HepG2 (cell line): ENCODE measurements around the gene QRICH2. TPM values are rescaled to one million over a fixed set of nuclear protein-coding genes. Genes with fewer than 3 reads are reported as not detected.

Experiments used
- ARHGAP35 ChIP-seq: sonication (generic); formaldehyde crosslinking; IDR thresholded peaks from 2 replicates; pipeline ENCODE4 v1.9.0; 2022; ENCODE audit warnings: mild to moderate bottlenecking, inconsistent platforms, moderate library complexity, missing genetic modification reagents, borderline replicate concordance
- ASH2L ChIP-seq: fragments of 300-600, 200-600 bp; sonication (generic); IDR thresholded peaks from 2 replicates; pipeline ENCODE4 v1.7.0; 2017; ENCODE audit warnings: low read depth, mild to moderate bottlenecking, moderate library complexity, mixed read lengths, low read length; ENCODE audit not compliant: insufficient read length
- DPF2 ChIP-seq: sonication (generic); formaldehyde crosslinking; IDR thresholded peaks from 2 replicates; pipeline ENCODE4 v1.4.0; 2020; ENCODE audit warnings: mild to moderate bottlenecking, low read depth, missing genetic modification reagents, borderline replicate concordance
- HDAC2 ChIP-seq: sonication (generic); formaldehyde crosslinking; IDR thresholded peaks from 2 replicates; pipeline ENCODE4 v1.4.0; 2020; ENCODE audit warnings: missing genetic modification reagents
- JDP2 ChIP-seq: sonication (generic); formaldehyde crosslinking; IDR thresholded peaks from 2 replicates; pipeline ENCODE4 v1.8.1; 2022; ENCODE audit warnings: missing genetic modification reagents, borderline replicate concordance
- KDM6A ChIP-seq: IDR thresholded peaks from 2 replicates; pipeline ENCODE4 v1.6.1; 2016; ENCODE audit warnings: low read depth
- PITX1 ChIP-seq: sonication (generic); formaldehyde crosslinking; IDR thresholded peaks from 2 replicates; pipeline ENCODE4 v1.5.1; 2020; ENCODE audit warnings: mild to moderate bottlenecking, missing genetic modification reagents
- SP1 ChIP-seq, 2 experiments: fragments of 450-650 bp in 1 of 2; sonication (generic) in 1 of 2; formaldehyde crosslinking in 1 of 2; IDR thresholded peaks; 2 replicates each; pipeline versions ENCODE4 v1.4.0 to v1.6.1; 2016 to 2020; ENCODE audit warnings: missing genetic modification reagents in 1 of 2
- SYNCRIP ChIP-seq: fragments of 200-400 bp; formaldehyde crosslinking; IDR thresholded peaks from 2 replicates; pipeline ENCODE4 v1.6.1; 2018; ENCODE audit warnings: mild to moderate bottlenecking, low read depth, low read length; ENCODE audit not compliant: insufficient read depth
- WIZ ChIP-seq: sonication (generic); formaldehyde crosslinking; IDR thresholded peaks from 2 replicates; pipeline ENCODE4 v1.5.1; 2020; ENCODE audit warnings: mild to moderate bottlenecking, missing genetic modification reagents
- ZFP1 ChIP-seq: IDR thresholded peaks from 2 replicates; pipeline ENCODE4 v1.6.1; 2016
- ZFP41 ChIP-seq: sonication (generic); formaldehyde crosslinking; IDR thresholded peaks from 2 replicates; pipeline ENCODE4 v1.4.0; 2020; ENCODE audit warnings: mild to moderate bottlenecking, missing genetic modification reagents, borderline replicate concordance
- ZFP82 ChIP-seq: sonication (generic); formaldehyde crosslinking; IDR thresholded peaks from 2 replicates; pipeline ENCODE4 v1.5.1; 2020; ENCODE audit warnings: mild to moderate bottlenecking, missing genetic modification reagents, borderline replicate concordance
- ZNF251 ChIP-seq: sonication (generic); formaldehyde crosslinking; IDR thresholded peaks from 2 replicates; pipeline ENCODE4 v1.9.0; 2021; ENCODE audit warnings: mild to moderate bottlenecking, missing genetic modification reagents
- ZNF264 ChIP-seq: sonication (generic); formaldehyde crosslinking; IDR thresholded peaks from 2 replicates; pipeline ENCODE4 v1.4.0; 2020; ENCODE audit warnings: missing genetic modification reagents
- ZNF44 ChIP-seq: sonication (generic); formaldehyde crosslinking; IDR thresholded peaks from 2 replicates; pipeline ENCODE4 v1.5.1; 2020; ENCODE audit warnings: mild to moderate bottlenecking, missing genetic modification reagents
- ZNF558 ChIP-seq: sonication (generic); formaldehyde crosslinking; IDR thresholded peaks from 2 replicates; pipeline ENCODE4 v1.9.0; 2022; ENCODE audit warnings: mild to moderate bottlenecking, missing genetic modification reagents, borderline replicate concordance
- ZNF569 ChIP-seq: sonication (generic); formaldehyde crosslinking; IDR thresholded peaks from 2 replicates; pipeline ENCODE4 v1.5.0; 2020; ENCODE audit warnings: mild to moderate bottlenecking, missing genetic modification reagents, moderate library complexity, borderline replicate concordance
- ZNF672 ChIP-seq: sonication (generic); formaldehyde crosslinking; IDR thresholded peaks from 2 replicates; pipeline ENCODE4 v1.8.1; 2022; ENCODE audit warnings: missing genetic modification reagents
- ZNF777 ChIP-seq: sonication (generic); formaldehyde crosslinking; IDR thresholded peaks from 2 replicates; pipeline ENCODE4 v1.4.0; 2020; ENCODE audit warnings: missing genetic modification reagents
- ZSCAN21 ChIP-seq: sonication (generic); formaldehyde crosslinking; IDR thresholded peaks from 2 replicates; pipeline ENCODE4 v1.8.0; 2022; ENCODE audit warnings: mild to moderate bottlenecking, missing genetic modification reagents, moderate library complexity, borderline replicate concordance
- polyA plus RNA-seq, 8 experiments: library from polyadenylated mRNA; depleted of rRNA in 3 of 8; stranded (reverse) in 7 of 8; unstranded in 1 of 8; fragments of >200 nt; fragmentation: Illumina TruSeq in 4 of 8; extraction: Trizol in 4 of 8; gene quantifications; 2 replicates each; pipeline versions ENCODE4 v1.2.1 to v1.2.3, GENCODE V29; 2011 to 2016; ENCODE audit warnings: low read depth in 4 of 8, missing spikeins in 1 of 8, mixed read lengths in 1 of 8; ENCODE audit not compliant: insufficient read depth in 1 of 8
- total RNA-seq, 5 experiments: library from RNA; depleted of rRNA; stranded (reverse); fragments of >200 nt; fragmentation: Illumina TruSeq; extraction: Trizol; gene quantifications; 2 replicates each; pipeline ENCODE4 v1.2.3, GENCODE V29; 2016; ENCODE audit warnings: low read depth in 1 of 5
- TF ChIP-seq, protein P1 (sequence below): fragments of 450-650 bp; IDR thresholded peaks from 2 replicates; pipeline ENCODE4 v1.6.1; 2017
- TF ChIP-seq, protein P2 (sequence below): sonication (generic); formaldehyde crosslinking; IDR thresholded peaks from 2 replicates; pipeline ENCODE4 v1.4.0; 2020; ENCODE audit warnings: missing genetic modification reagents
- TF ChIP-seq, protein P3 (sequence below): sonication (generic); formaldehyde crosslinking; IDR thresholded peaks from 2 replicates; pipeline ENCODE4 v1.8.1; 2023; ENCODE audit warnings: mild to moderate bottlenecking, moderate library complexity, missing genetic modification reagents
- TF ChIP-seq, protein P4 (sequence below): sonication (generic); formaldehyde crosslinking; IDR thresholded peaks from 2 replicates; pipeline ENCODE4 v1.8.0; 2022; ENCODE audit warnings: low read depth, missing genetic modification reagents
- TF ChIP-seq, protein P5 (sequence below): sonication (generic); formaldehyde crosslinking; conservative IDR thresholded peaks from 2 replicates; pipeline ENCODE4 v1.5.0; 2020; ENCODE audit warnings: missing genetic modification reagents

The QRICH2 gene
- total and polyA plus RNA-seq, 2 of the 13 experiments (the other 11 are each of a cell fraction or from before 2014, with no cell fraction given) = 3.7 to 5.7 TPM

DNA sequence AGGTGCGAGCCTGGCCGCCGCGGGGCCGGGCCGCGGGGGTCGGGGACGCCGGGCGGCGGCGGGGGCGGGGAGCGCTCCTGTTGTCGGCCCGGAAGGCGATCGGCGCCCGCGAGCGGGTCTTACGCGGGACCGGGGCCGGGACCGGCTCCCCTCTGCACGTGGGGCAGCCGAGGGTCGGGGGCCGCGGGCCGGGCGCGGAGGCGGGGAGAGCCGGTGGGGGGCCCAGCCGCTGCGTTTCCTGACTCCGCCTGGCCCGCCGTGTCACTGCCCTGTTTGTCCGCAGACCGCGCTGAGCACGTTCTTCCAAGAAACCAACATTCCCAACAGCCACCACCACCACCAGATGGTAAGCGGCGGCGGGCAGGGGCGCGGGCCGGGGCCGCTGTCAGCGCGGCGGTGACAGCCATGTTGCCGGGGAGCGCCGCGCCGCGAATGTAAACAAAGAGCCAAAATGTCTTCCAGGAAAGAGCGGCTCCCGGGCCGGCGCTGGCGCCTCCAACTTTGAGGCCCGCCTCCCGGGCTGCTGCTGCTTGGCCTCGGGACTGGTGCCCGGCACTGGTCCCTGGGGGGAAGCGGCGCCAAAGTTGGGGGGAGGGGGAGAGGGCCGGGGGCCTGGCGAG lies 42.3 kb downstream of the QRICH2 start (continued):
- TF ChIP-seq, protein P1, sequence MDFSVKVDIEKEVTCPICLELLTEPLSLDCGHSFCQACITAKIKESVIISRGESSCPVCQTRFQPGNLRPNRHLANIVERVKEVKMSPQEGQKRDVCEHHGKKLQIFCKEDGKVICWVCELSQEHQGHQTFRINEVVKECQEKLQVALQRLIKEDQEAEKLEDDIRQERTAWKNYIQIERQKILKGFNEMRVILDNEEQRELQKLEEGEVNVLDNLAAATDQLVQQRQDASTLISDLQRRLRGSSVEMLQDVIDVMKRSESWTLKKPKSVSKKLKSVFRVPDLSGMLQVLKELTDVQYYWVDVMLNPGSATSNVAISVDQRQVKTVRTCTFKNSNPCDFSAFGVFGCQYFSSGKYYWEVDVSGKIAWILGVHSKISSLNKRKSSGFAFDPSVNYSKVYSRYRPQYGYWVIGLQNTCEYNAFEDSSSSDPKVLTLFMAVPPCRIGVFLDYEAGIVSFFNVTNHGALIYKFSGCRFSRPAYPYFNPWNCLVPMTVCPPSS = no peak
- TF ChIP-seq, protein P2, sequence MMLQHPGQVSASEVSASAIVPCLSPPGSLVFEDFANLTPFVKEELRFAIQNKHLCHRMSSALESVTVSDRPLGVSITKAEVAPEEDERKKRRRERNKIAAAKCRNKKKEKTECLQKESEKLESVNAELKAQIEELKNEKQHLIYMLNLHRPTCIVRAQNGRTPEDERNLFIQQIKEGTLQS (CRISPR knock-in tag) = no peak
- TF ChIP-seq ZNF672 = no peak
- TF ChIP-seq DPF2 = no peak
- TF ChIP-seq ZNF569 (CRISPR knock-in tag) = no peak
- no peak for TF ChIP-seq ARHGAP35 (CRISPR knock-in tag)
- no peak for TF ChIP-seq KDM6A (CRISPR knock-in tag)
- TF ChIP-seq ZNF44 (CRISPR knock-in tag) = no peak
- TF ChIP-seq ZSCAN21 (CRISPR knock-in tag) = no peak
- TF ChIP-seq ZFP41 (CRISPR knock-in tag) = no peak
- TF ChIP-seq, protein P3, sequence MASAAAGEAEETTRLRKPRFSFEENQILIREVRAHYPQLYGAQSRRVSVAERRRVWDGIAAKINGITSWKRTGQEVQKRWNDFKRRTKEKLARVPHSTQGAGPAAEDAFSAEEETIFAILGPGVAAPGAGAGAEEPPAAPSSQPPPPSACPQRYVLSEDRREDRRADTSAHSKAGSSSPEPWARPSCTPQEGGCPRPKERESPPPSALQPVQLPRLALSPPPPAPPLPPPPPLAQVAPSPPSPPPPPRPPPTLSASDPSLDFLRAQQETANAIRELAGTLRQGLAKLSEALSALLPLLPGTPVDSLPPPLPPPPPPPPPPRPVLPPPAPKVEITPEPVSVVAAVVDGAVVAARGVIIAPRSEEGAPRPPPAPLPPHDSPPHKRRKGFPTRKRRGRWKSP = no peak
- TF ChIP-seq ZNF264 (CRISPR knock-in tag) = no peak
- peak; percentile 20; the same call in 1 of the 2 replicates for TF ChIP-seq HDAC2 (CRISPR knock-in tag)
- TF ChIP-seq ZFP82 = no peak
- no peak for TF ChIP-seq WIZ
- TF ChIP-seq SP1 (IDR thresholded peaks at IDR 0.05) = no peak
- no peak; the same call in 1 of the 2 replicates for TF ChIP-seq SP1 (CRISPR knock-in tag; IDR thresholded peaks at IDR 0.05)
- TF ChIP-seq ZNF777 (CRISPR knock-in tag) = no peak
- TF ChIP-seq, protein P4, sequence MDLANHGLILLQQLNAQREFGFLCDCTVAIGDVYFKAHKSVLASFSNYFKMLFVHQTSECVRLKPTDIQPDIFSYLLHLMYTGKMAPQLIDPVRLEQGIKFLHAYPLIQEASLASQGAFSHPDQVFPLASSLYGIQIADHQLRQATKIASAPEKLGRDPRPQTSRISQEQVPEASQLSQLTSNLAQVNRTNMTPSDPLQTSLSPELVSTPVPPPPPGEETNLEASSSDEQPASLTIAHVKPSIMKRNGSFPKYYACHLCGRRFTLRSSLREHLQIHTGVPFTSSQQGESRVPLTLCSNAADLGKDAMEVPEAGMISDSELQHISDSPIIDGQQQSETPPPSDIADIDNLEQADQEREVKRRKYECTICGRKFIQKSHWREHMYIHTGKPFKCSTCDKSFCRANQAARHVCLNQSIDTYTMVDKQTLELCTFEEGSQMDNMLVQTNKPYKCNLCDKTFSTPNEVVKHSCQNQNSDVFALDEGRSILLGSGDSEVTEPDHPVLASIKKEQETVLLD = no peak
- TF ChIP-seq, protein P5, sequence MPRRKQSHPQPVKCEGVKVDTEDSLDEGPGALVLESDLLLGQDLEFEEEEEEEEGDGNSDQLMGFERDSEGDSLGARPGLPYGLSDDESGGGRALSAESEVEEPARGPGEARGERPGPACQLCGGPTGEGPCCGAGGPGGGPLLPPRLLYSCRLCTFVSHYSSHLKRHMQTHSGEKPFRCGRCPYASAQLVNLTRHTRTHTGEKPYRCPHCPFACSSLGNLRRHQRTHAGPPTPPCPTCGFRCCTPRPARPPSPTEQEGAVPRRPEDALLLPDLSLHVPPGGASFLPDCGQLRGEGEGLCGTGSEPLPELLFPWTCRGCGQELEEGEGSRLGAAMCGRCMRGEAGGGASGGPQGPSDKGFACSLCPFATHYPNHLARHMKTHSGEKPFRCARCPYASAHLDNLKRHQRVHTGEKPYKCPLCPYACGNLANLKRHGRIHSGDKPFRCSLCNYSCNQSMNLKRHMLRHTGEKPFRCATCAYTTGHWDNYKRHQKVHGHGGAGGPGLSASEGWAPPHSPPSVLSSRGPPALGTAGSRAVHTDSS (CRISPR knock-in tag) = 0 out of 2 replicates have a peak, but pooled peaks have one; percentile 52
- TF ChIP-seq SYNCRIP = no peak
- no peak for TF ChIP-seq ZNF558 (CRISPR knock-in tag)
- TF ChIP-seq ZFP1 (CRISPR knock-in tag) = no peak
- no peak for TF ChIP-seq PITX1
- no peak for TF ChIP-seq JDP2 (CRISPR knock-in tag)
- TF ChIP-seq ZNF251 (CRISPR knock-in tag) = no peak
- TF ChIP-seq ASH2L = peak; percentile 41
